Large intestine (tissue), 3 donors: Measurements from ENCODE around the gene DERA. TPM values are rescaled to one million over a fixed set of nuclear protein-coding genes. Genes with fewer than 3 reads are reported as not detected.

ENCODE experiments used
- DNase-seq, 2 donors: peaks; one replicate each; pipeline versions ENCODE4 v3.0.0 to v3.0.0-alpha.2; 2013
- H3K27ac ChIP-seq: one replicate; pipeline ENCODE4 v1.5.1; 2013; ENCODE audit warnings: low read length
- H3K27me3 ChIP-seq: 2 replicates; pipeline ENCODE4 v1.6.1; 2013; ENCODE audit warnings: low read length; ENCODE audit not compliant: control insufficient read depth, insufficient read depth
- H3K36me3 ChIP-seq: 2 replicates; pipeline ENCODE4 v1.6.1; 2013; ENCODE audit warnings: low read length; ENCODE audit not compliant: control insufficient read depth, insufficient read depth
- H3K4me1 ChIP-seq: one replicate; pipeline ENCODE4 v1.6.1; 2013; ENCODE audit warnings: low read length; ENCODE audit not compliant: control insufficient read depth, insufficient read depth
- H3K4me3 ChIP-seq: one replicate; pipeline ENCODE4 v1.5.1; 2013; ENCODE audit warnings: low read length
- H3K9me3 ChIP-seq: one replicate; pipeline ENCODE4 v1.6.1; 2013; ENCODE audit warnings: mild to moderate bottlenecking, low read depth, low read length, moderate library complexity; ENCODE audit not compliant: control insufficient read depth
- WGBS: methylation state at CpG from one replicate; pipeline ENCODE4 v1.1.5; 2013; ENCODE audit warnings: low lambda C conversion rate; ENCODE audit not compliant: insufficient coverage; 5-methylcytosine and 5-hydroxymethylcytosine counted together
- polyA plus RNA-seq: library from polyadenylated mRNA; unstranded; fragments of 120-200 nt; gene quantifications from one replicate; pipeline ENCODE4 v1.2.1, GENCODE V29; 2013

Gene DERA
- polyA plus RNA-seq, 1 donor = 68.0 TPM

- Histone ChIP-seq H3K9me3 (no peaks in the 10 kb centered on the region), H3K27me3 (no peaks in the 10 kb centered on the region), H3K4me3 (no peak overlapping the region), H3K27ac (no peak overlapping the region), H3K4me1 (peaks cover 26% of the 10 kb centered on the region), H3K36me3 (peaks cover 19% of the 10 kb centered on the region)
- DNase-seq = no peak
- WGBS = 100% methylated on average over 1 of the region's 5 CpGs
Observed at GRCh38 chr12:15982071-15982470, 70.9 kb downstream of the DERA start.

- Histone ChIP-seq H3K36me3 (peaks cover 19% of the 10 kb centered on the region), H3K27ac (no peak overlapping the region), H3K4me3 (no peak overlapping the region), H3K27me3 (no peaks in the 10 kb centered on the region), H3K4me1 (peaks cover 26% of the 10 kb centered on the region), H3K9me3 (no peaks in the 10 kb centered on the region)
- DNase-seq = no peak
- WGBS = 41% methylated on average over 2 of the region's 3 CpGs
Observed at GRCh38 chr12:15982471-15982870, 71.3 kb downstream of the DERA start.

GRCh38 chr12:15982921-15983320 is 71.8 kb downstream of the DERA start:
- peaks cover 4% of the 10 kb centered on the region for H3K9me3 ChIP-seq
- H3K4me3 ChIP-seq = no peak overlapping the region
- H3K4me1 ChIP-seq = peaks cover 24% of the 10 kb centered on the region
- H3K27me3 ChIP-seq = no peaks in the 10 kb centered on the region
- H3K27ac ChIP-seq = no peak overlapping the region
- no peak for DNase-seq
- H3K36me3 ChIP-seq = peaks cover 23% of the 10 kb centered on the region

GRCh38 chr12:15984097-15984800 is 73.1 kb downstream of the DERA start:
- peak in 1 of 2 donors; percentile 21 for DNase-seq
- H3K27me3 ChIP-seq = no peaks in the 10 kb centered on the region
- H3K36me3 ChIP-seq = peaks cover 35% of the 10 kb centered on the region
- H3K4me3 ChIP-seq = no peak overlapping the region
- peaks cover 7% of the 10 kb centered on the region for H3K9me3 ChIP-seq
- WGBS = 38% methylated on average over 1 of the region's 6 CpGs
- peak overlapping the region; percentile 8 for H3K27ac ChIP-seq
- peaks cover 11% of the 10 kb centered on the region for H3K4me1 ChIP-seq

- peaks cover 35% of the 10 kb centered on the region for H3K36me3 ChIP-seq
- peak overlapping the region; percentile 8 for H3K27ac ChIP-seq
- peaks cover 10% of the 10 kb centered on the region for H3K4me1 ChIP-seq
- no CpG with 5 or more reads among the region's 2 CpGs for WGBS
- H3K4me3 ChIP-seq = no peak overlapping the region
- peaks cover 7% of the 10 kb centered on the region for H3K9me3 ChIP-seq
- DNase-seq = no peak
- no peaks in the 10 kb centered on the region for H3K27me3 ChIP-seq
Observed at GRCh38 chr12:15984963-15985362, 73.8 kb downstream of the DERA start.

- no peak overlapping the region for H3K4me3 ChIP-seq
- H3K27me3 ChIP-seq = no peaks in the 10 kb centered on the region
- H3K27ac ChIP-seq = no peak overlapping the region
- WGBS = no CpG with 5 or more reads among the region's 11 CpGs
- no peak for DNase-seq
- peaks cover 7% of the 10 kb centered on the region for H3K9me3 ChIP-seq
- peaks cover 38% of the 10 kb centered on the region for H3K36me3 ChIP-seq
- H3K4me1 ChIP-seq = peaks cover 4% of the 10 kb centered on the region
Observed at GRCh38 chr12:15987696-15988095, 76.6 kb downstream of the DERA start.

GRCh38 chr12:15988983-15989755 is 78.0 kb downstream of the DERA start:
- no peak for DNase-seq
- no peaks in the 10 kb centered on the region for H3K27me3 ChIP-seq
- peaks cover 24% of the 10 kb centered on the region for H3K36me3 ChIP-seq
- no peak overlapping the region for H3K27ac ChIP-seq
- peaks cover 7% of the 10 kb centered on the region for H3K9me3 ChIP-seq
- peaks cover 4% of the 10 kb centered on the region for H3K4me1 ChIP-seq
- H3K4me3 ChIP-seq = no peak overlapping the region
- no CpG with 5 or more reads among the region's 6 CpGs for WGBS

GRCh38 chr12:15995801-15996200 is 84.7 kb downstream of the DERA start:
- WGBS = no CpG with 5 or more reads among the region's 4 CpGs
- Histone ChIP-seq H3K9me3 (no peaks in the 10 kb centered on the region), H3K36me3 (peaks cover 9% of the 10 kb centered on the region), H3K4me3 (no peak overlapping the region), H3K27ac (no peak overlapping the region), H3K4me1 (peaks cover 14% of the 10 kb centered on the region), H3K27me3 (no peaks in the 10 kb centered on the region)
- no peak for DNase-seq

- Histone ChIP-seq H3K4me1 (peaks cover 14% of the 10 kb centered on the region), H3K4me3 (no peak overlapping the region), H3K9me3 (no peaks in the 10 kb centered on the region), H3K36me3 (peaks cover 10% of the 10 kb centered on the region), H3K27ac (peak overlapping the region; percentile 61), H3K27me3 (no peaks in the 10 kb centered on the region)
- DNase-seq = peak in 1 of 2 donors; percentile 29
- WGBS = no CpG with 5 or more reads among the region's 3 CpGs
Observed at GRCh38 chr12:15996254-15996653, 85.1 kb downstream of the DERA start.

- DNase-seq = peak in 1 of 2 donors; percentile 31
- H3K27ac ChIP-seq = peak overlapping the region; percentile 61
Observed at GRCh38 chr12:15996948-15997347, 85.8 kb downstream of the DERA start.

More at GRCh38 chr12:15996948-15997347, 85.8 kb downstream of the DERA start:
- Histone ChIP-seq H3K36me3 (peaks cover 12% of the 10 kb centered on the region), H3K9me3 (no peaks in the 10 kb centered on the region), H3K4me3 (no peak overlapping the region), H3K27me3 (no peaks in the 10 kb centered on the region), H3K4me1 (peaks cover 14% of the 10 kb centered on the region)
- no CpG with 5 or more reads among the region's 1 CpG for WGBS
